ENCODE results near the gene CEBPA.
A peak's percentile ranks its signal among the peaks of the same experiment; 100 is the strongest.
"Not testable (repeated sequence)": the region's sequence is repeated elsewhere in the genome, so short reads cannot be mapped to it uniquely, and the experiment has no call there.

Gene CEBPA

DNA sequence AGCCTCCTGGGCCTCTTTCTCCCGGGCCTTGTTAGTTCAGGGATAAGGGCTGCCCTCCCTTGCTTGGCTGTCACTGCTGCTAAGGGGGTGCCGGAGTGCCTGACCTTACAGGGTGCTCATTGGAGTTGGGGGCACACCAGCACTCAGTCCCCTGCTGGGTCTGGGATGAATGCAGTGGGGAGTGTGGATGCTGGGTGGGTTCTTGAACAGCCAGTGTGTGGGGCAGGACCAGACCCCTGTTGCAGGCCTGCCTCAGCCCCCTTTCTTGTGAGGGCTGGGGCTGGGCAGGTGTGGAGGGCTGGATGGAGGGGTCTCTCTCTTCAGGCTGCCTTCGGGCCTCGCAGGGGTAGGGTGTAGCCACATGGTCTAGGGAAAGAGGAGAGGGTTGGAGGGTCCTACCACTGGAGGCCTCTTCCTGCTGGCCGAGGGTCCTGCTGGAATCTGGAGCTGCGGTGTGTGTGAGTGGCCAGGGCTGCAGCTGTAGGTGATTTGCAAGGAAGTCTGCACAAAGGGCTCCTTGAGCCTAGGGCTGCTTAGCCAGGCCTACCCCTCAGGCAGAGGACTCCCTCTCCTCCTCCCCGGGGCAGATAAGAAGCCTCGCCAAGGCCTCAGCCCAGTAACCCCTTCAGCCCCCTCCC lies 3.2 kb downstream of the CEBPA start:
- no peak for DNase-seq

- DNase-seq: no peak
These were observed 4.0 kb downstream of the CEBPA start for GRCh38 chr19:33298146-33298911.

DNA sequence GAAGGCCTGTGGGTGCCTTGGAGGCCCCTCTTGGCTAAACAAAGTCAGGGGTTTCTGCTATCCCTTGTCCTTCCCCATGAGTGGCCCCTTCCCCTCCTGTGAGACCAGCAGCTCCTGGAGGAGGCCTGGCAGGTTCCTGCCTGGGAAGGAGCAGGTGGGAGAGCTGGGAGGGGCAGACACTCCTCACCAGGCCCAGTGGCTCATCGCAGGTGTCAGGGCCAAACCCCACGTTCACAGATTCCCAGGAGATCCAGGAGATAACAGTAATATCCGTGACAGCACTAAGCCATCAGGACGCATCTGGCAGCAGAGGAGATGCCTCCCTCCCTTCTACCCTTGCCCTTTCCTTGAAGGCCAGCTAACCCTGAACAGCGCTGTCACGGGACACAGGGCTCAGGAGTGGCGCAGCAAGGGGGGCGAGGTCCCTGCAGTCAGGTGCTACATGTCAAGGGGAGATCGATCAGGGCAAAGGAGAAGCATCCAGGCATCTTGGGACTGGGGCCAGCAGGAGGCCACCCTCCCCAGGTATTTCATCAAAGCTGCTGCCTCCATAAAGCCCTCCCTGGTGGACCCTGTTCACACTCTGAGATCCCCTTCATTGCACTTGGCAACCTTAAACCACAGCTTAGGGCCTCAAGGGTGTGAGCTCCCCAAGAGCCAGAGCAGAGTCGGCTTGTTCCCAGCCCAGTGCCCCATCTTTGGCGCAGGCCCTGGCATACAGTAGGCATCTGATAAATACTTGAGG lies 4.8 kb downstream of the CEBPA start:
- no peak for DNase-seq

DNA sequence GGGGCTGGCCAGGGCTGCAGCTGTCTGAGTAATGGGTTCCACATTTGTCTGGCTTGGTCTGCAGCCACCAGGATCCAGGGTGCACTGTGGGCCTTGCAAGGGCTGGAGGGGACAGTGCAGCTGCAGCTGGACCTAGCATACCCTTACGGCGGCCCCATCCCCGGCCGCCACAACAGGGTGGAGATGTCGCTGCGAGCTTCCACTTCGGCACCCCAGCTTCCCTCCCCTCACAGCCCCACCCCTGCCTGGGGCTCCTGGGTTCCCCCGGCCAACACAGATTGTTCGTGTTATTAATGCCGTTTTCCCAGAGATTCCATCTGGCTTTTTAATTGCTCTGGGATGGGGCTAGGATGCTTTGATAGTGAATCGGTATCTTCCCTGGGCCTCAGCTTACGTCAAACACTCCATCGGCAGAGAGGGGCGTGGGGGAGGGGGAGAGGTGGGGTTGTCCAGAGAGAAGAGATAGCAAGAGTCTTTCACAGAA lies 5.8 kb downstream of the CEBPA start:
- DNase-seq: no peak

GRCh38 chr19:33295621-33296487 lies 6.5 kb downstream of the CEBPA start:
- DNase-seq: no peak

GRCh38 chr19:33295046-33295445 lies 7.3 kb downstream of the CEBPA start:
- DNase-seq: not testable (repeated sequence)

DNA sequence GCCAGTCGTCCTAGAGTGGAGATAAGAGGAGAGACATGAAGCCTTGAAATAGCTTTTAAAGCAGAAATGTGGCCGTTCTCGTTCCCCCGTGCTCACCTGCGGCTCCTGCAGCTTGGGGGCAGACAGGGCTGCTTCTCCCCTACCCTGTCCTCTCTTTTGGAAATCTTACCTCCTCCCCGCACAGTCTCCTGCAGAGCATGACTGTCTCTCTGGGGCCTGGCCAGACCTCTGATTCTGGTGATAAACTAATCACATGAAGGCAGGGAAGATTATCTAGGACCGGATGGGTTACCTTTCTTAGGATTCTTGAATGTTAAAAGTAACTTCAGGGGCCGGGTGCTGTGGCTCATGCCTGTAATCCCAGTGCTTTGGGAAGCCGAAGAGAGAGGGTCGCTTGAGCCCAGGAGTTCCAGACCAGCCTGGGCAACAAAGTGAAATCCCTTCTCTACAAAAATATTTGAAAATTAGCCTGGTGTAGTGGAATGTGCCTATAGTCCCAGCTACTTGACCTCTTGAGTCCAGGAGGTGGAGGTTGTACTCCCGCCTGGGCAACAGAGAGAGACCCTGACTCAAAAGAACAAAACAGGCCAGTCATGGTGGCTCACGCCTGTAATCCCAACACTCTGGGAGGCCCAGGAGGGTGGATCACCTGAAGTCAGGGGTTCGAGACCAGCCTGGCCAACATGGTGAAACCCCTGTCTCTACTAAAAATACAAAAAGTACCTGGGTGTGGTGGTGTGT lies 8.1 kb downstream of the CEBPA start:
- DNase-seq: no peak

GRCh38 chr19:33293255-33294057 lies 8.9 kb downstream of the CEBPA start:
- DNase-seq: peak; percentile 83

- DNase-seq: no peak
These were observed 9.6 kb downstream of the CEBPA start for GRCh38 chr19:33292595-33293254.

DNA sequence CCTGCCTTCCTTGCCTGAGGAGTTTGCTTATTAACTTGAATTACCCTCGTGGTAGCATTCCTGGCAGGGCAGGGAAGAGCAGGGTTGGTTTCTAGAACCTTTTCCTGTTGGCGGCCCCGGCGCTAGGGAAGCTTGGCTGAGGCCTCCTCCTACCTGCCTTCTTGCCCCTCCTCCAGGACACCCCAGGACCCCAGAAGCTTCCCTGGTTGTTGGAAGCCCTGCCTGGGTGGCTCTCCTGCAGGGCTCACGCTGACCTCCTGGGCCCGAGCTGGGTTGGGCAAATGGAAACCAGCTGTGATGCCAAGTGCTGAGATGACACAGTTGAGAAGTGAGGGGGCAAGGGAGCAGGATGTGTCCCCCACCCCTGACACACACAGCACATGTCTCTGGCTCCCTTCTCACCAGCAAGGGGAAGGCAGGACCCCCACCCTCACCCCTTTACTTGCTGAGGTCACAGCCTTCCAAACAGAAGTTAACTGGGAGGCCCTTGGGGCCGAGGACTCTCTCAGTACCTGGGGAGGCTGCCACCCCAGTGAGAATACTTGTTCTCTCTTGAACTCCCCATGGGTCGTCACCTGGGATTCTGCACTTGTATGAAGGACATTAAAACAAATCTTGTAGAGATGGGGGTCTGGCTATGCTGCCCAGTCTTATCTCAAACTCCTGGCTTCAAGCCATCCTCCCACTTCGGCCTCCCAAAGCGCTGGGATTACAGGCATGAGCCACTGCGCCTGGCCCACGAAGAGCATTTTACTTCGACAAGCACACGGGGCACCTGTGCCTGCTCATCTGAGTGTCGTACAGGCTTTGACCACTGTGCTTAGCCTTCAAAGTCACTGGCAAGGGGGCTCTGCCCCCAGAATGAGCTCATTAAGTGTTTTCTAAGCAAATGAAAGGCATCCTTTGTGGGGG lies 10.5 kb downstream of the CEBPA start:
- no peak for DNase-seq

DNA sequence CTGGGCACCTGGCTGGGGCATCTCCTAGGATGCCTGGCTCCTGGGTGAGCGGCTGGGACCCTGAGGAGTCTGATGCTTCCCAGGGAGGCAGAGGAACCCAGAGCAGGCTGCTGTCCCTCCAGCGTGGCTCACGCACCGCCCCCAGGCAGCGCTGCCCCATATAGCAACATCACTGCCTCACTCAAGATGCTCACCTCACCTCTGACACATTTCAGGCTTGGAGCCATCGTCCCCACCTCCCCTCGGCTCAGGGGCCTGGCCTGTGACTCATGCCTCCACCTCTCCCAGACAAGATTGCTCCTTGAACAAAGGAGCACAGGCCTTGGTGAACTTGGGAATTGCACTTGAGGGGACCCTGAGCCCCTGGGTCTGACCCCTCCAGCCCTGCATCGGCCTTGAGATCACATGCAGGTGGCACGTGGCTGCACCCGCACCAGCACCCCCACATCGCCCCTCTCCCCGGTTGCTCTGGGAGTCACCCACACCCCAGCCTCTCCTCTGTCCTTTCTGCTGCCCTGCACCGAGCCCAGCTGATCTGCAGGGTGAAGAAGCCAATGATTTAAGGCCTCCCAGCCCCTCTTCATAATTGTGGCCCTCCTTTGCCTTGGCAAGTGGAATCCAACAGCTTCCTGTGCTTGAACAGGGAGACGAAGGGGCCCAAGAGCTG lies 11.2 kb downstream of the CEBPA start:
- DNase-seq: no peak

- DNase-seq: no peak
These were observed 12.1 kb downstream of the CEBPA start for GRCh38 chr19:33290082-33290815.

DNA sequence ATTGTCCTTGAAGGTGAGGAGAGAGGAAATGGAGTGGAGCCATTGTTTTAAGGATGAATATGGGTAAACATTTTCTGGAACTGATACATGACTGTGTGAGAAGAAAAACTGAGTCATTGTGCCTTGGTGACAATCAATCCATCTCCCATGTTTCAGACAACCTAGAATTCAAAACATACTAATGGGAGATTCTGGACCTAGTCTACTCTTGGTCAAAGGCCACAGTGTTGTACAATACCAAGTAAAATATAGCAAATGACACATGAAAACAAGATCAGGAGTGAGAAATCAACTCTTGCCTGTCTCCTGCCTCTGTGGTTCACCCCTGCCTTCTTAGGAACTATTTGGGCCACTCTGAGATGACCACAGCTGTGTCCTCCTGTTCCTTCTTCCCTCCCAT lies 13.1 kb downstream of the CEBPA start:
- DNase-seq: no peak

- no peak for DNase-seq
These were observed 13.7 kb downstream of the CEBPA start for GRCh38 chr19:33288666-33289065.

DNA sequence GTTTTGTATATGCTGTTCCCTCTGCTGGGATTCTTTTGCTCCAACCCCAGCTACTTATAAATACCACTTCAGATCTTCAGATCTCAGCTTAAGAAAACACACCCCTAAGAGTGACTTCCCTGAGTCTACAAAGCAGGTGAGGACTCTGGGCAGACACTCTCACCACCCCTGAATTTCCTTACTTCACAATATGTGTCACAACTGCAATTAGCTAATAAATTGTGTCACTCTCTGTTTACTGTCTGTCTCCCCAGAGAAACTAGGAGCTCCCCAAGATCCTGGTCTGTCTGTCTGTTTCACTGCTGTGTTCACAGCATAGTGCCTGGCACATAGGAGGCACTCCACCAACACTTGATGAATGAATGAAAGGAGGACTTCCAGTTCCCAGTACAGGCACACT lies 14.4 kb downstream of the CEBPA start:
- no peak for DNase-seq

DNA sequence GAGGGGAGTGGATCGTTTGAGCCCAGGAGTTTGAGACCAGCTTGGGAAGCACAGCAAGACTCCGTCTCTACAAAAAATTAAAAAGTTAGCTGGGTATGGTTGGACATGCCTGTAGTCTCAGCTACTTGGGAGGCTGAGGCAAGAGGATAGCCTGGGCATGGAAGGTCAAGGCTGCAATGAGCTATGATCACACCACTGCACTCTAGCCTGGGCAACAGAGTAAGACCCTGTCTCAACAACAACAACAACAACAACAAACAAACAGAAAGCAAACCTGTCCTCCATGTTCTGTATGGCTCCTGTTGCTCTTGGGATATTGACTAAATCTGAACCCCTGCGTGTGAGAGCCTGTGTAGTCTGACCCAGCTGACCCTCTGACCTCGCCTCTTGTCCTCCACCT lies 14.9 kb downstream of the CEBPA start:
- no peak for DNase-seq

GRCh38 chr19:33286899-33287298 lies 15.4 kb downstream of the CEBPA start:
- no peak for DNase-seq

DNA sequence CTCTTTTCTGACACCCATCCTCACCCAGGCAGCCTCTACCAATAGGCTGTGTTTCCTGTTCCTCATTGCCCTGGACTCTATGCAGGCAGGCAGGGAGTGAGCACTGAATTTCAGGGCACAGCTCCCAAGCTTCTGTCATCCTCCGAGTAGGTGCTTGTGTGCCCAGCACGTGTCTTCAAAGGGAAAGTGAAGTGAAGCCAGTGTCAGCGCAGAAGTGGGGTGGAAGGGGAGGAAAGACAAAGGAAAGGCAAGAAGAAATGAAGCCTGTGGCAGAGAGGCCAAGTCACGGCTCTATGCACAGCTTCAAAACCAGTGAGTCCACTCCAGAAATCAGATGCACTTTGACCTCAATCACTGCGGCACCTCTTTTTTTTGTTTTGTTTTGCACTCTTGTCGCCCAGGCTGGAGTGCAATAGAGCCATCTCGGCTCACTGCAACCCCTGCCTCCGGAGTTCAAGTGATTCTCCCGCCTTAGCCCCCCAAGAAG lies 16.9 kb downstream of the CEBPA start:
- DNase-seq: no peak

Measured in NCI-H2227 treated with DMSO at 0.1 percent for 48 hours (cell line).